ENCODE results near the gene KRT16.
A peak's percentile ranks its signal among the peaks of the same experiment; 100 is the strongest.
"Not testable (repeated sequence)": the region's sequence is repeated elsewhere in the genome, so short reads cannot be mapped to it uniquely, and the experiment has no call there.

The KRT16 gene

DNA sequence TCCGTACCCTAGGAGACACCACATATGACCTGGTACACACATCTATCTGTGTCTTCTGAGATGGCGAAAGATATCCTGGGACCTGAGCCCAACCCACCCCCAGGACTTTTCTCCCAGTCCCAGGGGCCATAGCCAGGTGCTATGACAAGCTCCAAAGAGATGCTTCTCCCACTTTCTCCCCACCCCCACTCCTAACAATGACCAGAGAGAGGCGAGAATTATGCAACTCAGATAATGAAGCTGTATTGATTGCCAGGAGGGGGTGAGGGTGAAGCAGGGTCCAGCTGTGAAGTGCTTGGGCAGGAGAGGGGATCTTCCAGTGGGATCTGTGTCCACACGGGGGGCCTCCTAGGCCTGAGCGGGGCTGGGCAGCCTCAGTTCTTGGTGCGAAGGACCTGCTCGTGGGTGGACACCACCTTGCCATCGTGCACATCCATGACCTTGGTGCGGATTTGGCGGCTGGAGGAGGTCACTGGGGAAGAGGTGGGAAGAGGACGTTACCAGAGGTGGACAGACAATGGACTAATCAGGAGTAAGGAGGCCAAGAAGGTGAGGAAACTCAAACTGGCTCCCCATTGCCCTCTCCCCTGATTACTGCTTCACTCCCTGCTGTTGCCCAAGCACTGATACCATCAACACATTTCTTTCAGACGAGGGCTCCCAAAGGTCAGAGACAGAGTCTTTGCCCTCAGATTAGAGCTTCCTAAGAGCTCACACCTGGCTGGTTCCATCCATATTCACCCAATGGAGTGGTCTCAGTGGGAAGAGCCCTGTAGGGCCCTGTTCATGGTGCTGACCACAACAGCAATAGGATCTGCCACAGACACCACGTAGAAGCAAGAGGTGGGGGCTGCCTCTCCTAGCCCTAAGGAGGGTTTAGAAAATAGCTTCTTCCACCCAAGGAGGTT is 30.3 kb downstream of the KRT16 start:
- not testable (repeated sequence) for DNase-seq

DNA sequence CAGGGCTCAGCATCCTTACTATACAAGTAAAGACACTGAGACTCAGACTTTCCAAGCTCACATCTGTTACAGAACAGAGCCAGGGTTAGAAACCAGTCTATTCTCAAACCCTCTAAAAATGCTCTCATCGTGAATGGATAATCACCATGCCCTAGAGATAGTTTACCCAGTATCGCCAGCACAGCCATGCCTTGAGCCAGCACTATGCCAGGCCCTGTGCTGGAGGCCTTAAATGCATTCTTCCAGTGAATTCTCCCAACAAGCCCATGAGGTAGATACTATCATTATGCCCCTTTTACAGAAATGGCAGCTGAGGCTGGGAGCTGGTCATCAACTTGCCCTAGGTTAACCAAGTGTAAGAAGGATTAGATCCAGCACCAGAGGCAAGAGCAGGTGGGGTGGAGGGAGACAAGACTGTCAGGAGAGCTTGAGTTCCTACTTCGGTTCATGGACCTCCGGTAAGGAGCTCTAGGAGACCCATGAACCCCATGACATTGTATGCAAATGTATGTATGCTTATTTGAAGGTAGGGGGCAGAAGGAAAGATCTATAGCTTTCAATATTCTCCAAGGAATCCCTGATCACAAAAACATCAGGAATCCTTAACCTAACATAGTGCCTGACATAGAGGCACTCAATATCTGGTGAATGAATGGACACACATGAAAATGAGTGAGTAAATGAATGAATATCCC is 31.1 kb downstream of the KRT16 start:
- no peak for DNase-seq

- DNase-seq, result no peak
Measured at GRCh38 chr17:41580687-41581365, 31.7 kb downstream of the KRT16 start.

GRCh38 chr17:41580244-41580575 is 32.4 kb downstream of the KRT16 start:
- DNase-seq, result no peak

GRCh38 chr17:41579484-41580243 is 32.9 kb downstream of the KRT16 start:
- peak in 3 of 4 experiments; percentile 6 to 35 (median 21) for DNase-seq

DNA sequence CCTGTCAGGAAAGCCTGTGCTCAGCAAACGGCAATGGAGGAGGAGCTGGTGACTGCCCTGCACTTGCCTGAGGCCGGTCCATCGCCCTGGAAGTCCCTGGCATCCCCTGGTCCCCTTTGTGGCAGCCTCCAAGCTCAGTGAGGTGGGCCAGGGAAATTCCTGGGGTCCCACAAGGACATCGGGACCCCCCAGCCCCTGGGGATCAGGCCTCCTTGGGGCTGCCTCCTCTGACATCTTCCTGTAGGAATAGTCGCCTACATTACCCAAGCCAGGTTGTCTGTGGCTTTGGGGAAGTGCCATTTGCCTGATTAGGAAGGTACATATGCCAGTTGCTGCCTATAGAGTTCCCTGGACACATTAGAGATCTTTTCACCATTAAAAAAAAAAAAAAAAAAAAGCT is 33.6 kb downstream of the KRT16 start:
- no peak for DNase-seq

- no peak for DNase-seq
Measured at GRCh38 chr17:41578538-41578937, 34.0 kb downstream of the KRT16 start.

- not testable (repeated sequence) for DNase-seq
Measured at GRCh38 chr17:41576740-41577139, 35.8 kb downstream of the KRT16 start.

- no peak for DNase-seq
Measured at GRCh38 chr17:41575336-41575735, 37.2 kb downstream of the KRT16 start.

GRCh38 chr17:41571561-41572434 is 40.8 kb downstream of the KRT16 start, which contains the start of gene KRT9:
KRT9 (minus strand) TSS chr17:41572059; CDS start chr17:41571992, 67 bp downstream.
- DNase-seq, result no peak

- no peak for DNase-seq
Measured at GRCh38 chr17:41567317-41567716, 45.2 kb downstream of the KRT16 start.

GRCh38 chr17:41565338-41565737 is 47.2 kb downstream of the KRT16 start:
- no peak for DNase-seq

DNA sequence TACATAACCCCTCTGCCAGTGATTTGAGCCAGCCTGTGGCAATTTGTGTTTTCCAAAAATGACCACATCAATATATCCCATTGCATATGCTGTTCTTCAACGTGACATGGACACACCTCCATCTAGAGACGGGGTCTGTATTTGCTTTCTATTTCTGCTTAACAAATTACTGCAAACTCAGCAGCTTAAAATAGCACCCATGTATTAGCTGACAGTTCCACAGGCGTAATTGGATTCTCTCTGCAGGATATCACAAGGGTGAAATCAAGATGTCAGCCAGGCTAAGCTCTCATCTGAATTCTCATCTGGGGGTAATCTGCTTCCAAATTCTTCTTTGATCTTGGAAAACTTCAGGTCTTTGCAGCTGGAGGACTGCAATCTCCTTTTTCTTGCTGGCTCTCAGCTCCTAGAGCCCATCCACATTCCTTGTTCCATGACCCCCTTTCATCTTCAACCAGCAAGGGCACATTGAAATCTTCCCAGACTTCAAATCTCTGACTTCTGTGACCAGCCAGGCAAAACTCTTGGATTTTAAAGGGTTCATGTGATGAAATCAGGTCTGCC is 48.9 kb downstream of the KRT16 start:
- no peak for DNase-seq

- DNase-seq, result no peak
Measured at GRCh38 chr17:41561554-41561953, 51.0 kb downstream of the KRT16 start.

All from activated CD4-positive, CD25-positive, alpha-beta regulatory T cell (primary cell).